ENCODE results near the gene SPATA31D3. TPM values are rescaled to one million over a fixed set of nuclear protein-coding genes. Genes with fewer than 3 reads are reported as not detected.
"Not testable (repeated sequence)": the region's sequence is repeated elsewhere in the genome, so short reads cannot be mapped to it uniquely, and the experiment has no call there.

SPATA31D3 gene
- polyA plus RNA-seq, 3 donors: not detected

- H2AFZ ChIP-seq (ENCODE audit: insufficient read depth, low read depth, low read length, poor library complexity, severe bottlenecking); H3K4me2 ChIP-seq (replicated peaks; ENCODE audit: extremely low read depth, low read length, poor library complexity, severe bottlenecking); H3K27me3 Mint-ChIP-seq (ENCODE audit: low read depth in 3 of 3); H3K27ac Mint-ChIP-seq; H4K20me1 ChIP-seq (ENCODE audit: insufficient read depth, low read length); H3K36me3 ChIP-seq (replicated peaks in 1 of 2; ENCODE audit: control insufficient read depth in 1 of 2, insufficient read depth in 2 of 2, low read length in 2 of 2); H3K27ac ChIP-seq (ENCODE audit: low read depth in 1 of 2, low read length in 2 of 2); H3K4me3 ChIP-seq (replicated peaks in 1 of 3; ENCODE audit: low read depth in 2 of 3, low read length in 3 of 3); H3K79me2 ChIP-seq (ENCODE audit: insufficient read depth, low read length); H3K9me3 ChIP-seq (replicated peaks in 1 of 2; ENCODE audit: control insufficient read depth in 1 of 2, insufficient read depth in 1 of 2, low read length in 2 of 2); H3K27me3 ChIP-seq (ENCODE audit: control insufficient read depth in 2 of 2, insufficient read depth in 2 of 2, low read length in 2 of 2); H3K36me3 Mint-ChIP-seq; DNase-seq; intact Hi-C loops (cut with micrococcal nuclease); H3K4me3 Mint-ChIP-seq; H3K4me1 Mint-ChIP-seq; H3K9ac ChIP-seq (ENCODE audit: insufficient read depth, low read length, poor library complexity, severe bottlenecking); H3K4me1 ChIP-seq (ENCODE audit: control insufficient read depth in 1 of 2, insufficient read depth in 2 of 2, low read length in 2 of 2); H3K9me3 Mint-ChIP-seq: not testable (repeated sequence)
- WGBS (ENCODE audit: insufficient coverage): no CpG with 5 or more reads among the region's 3 CpGs
These were observed 15.0 kb upstream of the SPATA31D3 start, which contains the start of gene SPATA31D4 for GRCh38 chr9:81928305-81928704. SPATA31D4 (plus strand) TSS chr9:81928428; CDS start chr9:81928514, 86 bp downstream.

- H3K9me3 ChIP-seq (replicated peaks in 1 of 2; ENCODE audit: control insufficient read depth in 1 of 2, insufficient read depth in 1 of 2, low read length in 2 of 2); DNase-seq; H3K4me2 ChIP-seq (replicated peaks; ENCODE audit: extremely low read depth, low read length, poor library complexity, severe bottlenecking); H3K27me3 Mint-ChIP-seq (ENCODE audit: low read depth in 3 of 3); H3K4me3 ChIP-seq (replicated peaks in 1 of 3; ENCODE audit: low read depth in 2 of 3, low read length in 3 of 3); H3K4me1 Mint-ChIP-seq; H3K27ac ChIP-seq (ENCODE audit: low read depth in 1 of 2, low read length in 2 of 2); H3K79me2 ChIP-seq (ENCODE audit: insufficient read depth, low read length); H3K9ac ChIP-seq (ENCODE audit: insufficient read depth, low read length, poor library complexity, severe bottlenecking); H3K36me3 ChIP-seq (replicated peaks in 1 of 2; ENCODE audit: control insufficient read depth in 1 of 2, insufficient read depth in 2 of 2, low read length in 2 of 2); H3K27ac Mint-ChIP-seq; H3K27me3 ChIP-seq (ENCODE audit: control insufficient read depth in 2 of 2, insufficient read depth in 2 of 2, low read length in 2 of 2); H2AFZ ChIP-seq (ENCODE audit: insufficient read depth, low read depth, low read length, poor library complexity, severe bottlenecking); H3K4me3 Mint-ChIP-seq; H3K4me1 ChIP-seq (ENCODE audit: control insufficient read depth in 1 of 2, insufficient read depth in 2 of 2, low read length in 2 of 2); intact Hi-C loops (cut with micrococcal nuclease); H3K9me3 Mint-ChIP-seq; H4K20me1 ChIP-seq (ENCODE audit: insufficient read depth, low read length); H3K36me3 Mint-ChIP-seq: not testable (repeated sequence)
- no CpG with 5 or more reads among the region's 6 CpGs for WGBS (ENCODE audit: insufficient coverage)
These were observed 13.2 kb upstream of the SPATA31D3 start for GRCh38 chr9:81930147-81930546.

GRCh38 chr9:81933547-81933946, 9.8 kb upstream of the SPATA31D3 start:
- DNase-seq; H3K9me3 ChIP-seq (replicated peaks in 1 of 2; ENCODE audit: control insufficient read depth in 1 of 2, insufficient read depth in 1 of 2, low read length in 2 of 2); H3K79me2 ChIP-seq (ENCODE audit: insufficient read depth, low read length); H3K9me3 Mint-ChIP-seq; H3K27ac ChIP-seq (ENCODE audit: low read depth in 1 of 2, low read length in 2 of 2); H3K36me3 Mint-ChIP-seq; H3K4me2 ChIP-seq (replicated peaks; ENCODE audit: extremely low read depth, low read length, poor library complexity, severe bottlenecking); H3K27ac Mint-ChIP-seq; H3K27me3 Mint-ChIP-seq (ENCODE audit: low read depth in 3 of 3); H3K36me3 ChIP-seq (replicated peaks in 1 of 2; ENCODE audit: control insufficient read depth in 1 of 2, insufficient read depth in 2 of 2, low read length in 2 of 2); H3K9ac ChIP-seq (ENCODE audit: insufficient read depth, low read length, poor library complexity, severe bottlenecking); H4K20me1 ChIP-seq (ENCODE audit: insufficient read depth, low read length); H3K4me3 ChIP-seq (replicated peaks in 1 of 3; ENCODE audit: low read depth in 2 of 3, low read length in 3 of 3); H3K4me1 Mint-ChIP-seq; intact Hi-C loops (cut with micrococcal nuclease); H3K27me3 ChIP-seq (ENCODE audit: control insufficient read depth in 2 of 2, insufficient read depth in 2 of 2, low read length in 2 of 2); H3K4me1 ChIP-seq (ENCODE audit: control insufficient read depth in 1 of 2, insufficient read depth in 2 of 2, low read length in 2 of 2); H2AFZ ChIP-seq (ENCODE audit: insufficient read depth, low read depth, low read length, poor library complexity, severe bottlenecking); H3K4me3 Mint-ChIP-seq: not testable (repeated sequence)
- WGBS (ENCODE audit: insufficient coverage): no CpG with 5 or more reads among the region's 3 CpGs

GRCh38 chr9:81948650-81949049, 5.3 kb downstream of the SPATA31D3 start:
- H3K79me2 ChIP-seq (ENCODE audit: insufficient read depth, low read length); H2AFZ ChIP-seq (ENCODE audit: insufficient read depth, low read depth, low read length, poor library complexity, severe bottlenecking); H3K27me3 Mint-ChIP-seq (ENCODE audit: low read depth in 3 of 3); DNase-seq; H3K27ac Mint-ChIP-seq; H3K27me3 ChIP-seq (ENCODE audit: control insufficient read depth in 2 of 2, insufficient read depth in 2 of 2, low read length in 2 of 2); H3K9me3 ChIP-seq (replicated peaks in 1 of 2; ENCODE audit: control insufficient read depth in 1 of 2, insufficient read depth in 1 of 2, low read length in 2 of 2); H3K27ac ChIP-seq (ENCODE audit: low read depth in 1 of 2, low read length in 2 of 2); H3K4me1 ChIP-seq (ENCODE audit: control insufficient read depth in 1 of 2, insufficient read depth in 2 of 2, low read length in 2 of 2); H3K4me1 Mint-ChIP-seq; H3K4me3 Mint-ChIP-seq; intact Hi-C loops (cut with micrococcal nuclease); H3K4me2 ChIP-seq (replicated peaks; ENCODE audit: extremely low read depth, low read length, poor library complexity, severe bottlenecking); H3K4me3 ChIP-seq (replicated peaks in 1 of 3; ENCODE audit: low read depth in 2 of 3, low read length in 3 of 3); H3K36me3 ChIP-seq (replicated peaks in 1 of 2; ENCODE audit: control insufficient read depth in 1 of 2, insufficient read depth in 2 of 2, low read length in 2 of 2); H4K20me1 ChIP-seq (ENCODE audit: insufficient read depth, low read length); H3K9ac ChIP-seq (ENCODE audit: insufficient read depth, low read length, poor library complexity, severe bottlenecking); H3K36me3 Mint-ChIP-seq: not testable (repeated sequence)
- H3K9me3 Mint-ChIP-seq: peaks cover 0 to 13% (median 2%) of the 10 kb centered on the region in 7 donors
- no CpG with 5 or more reads among the region's 3 CpGs for WGBS (ENCODE audit: insufficient coverage)
